ENCODE data around the gene RHOBTB1.

The RHOBTB1 gene

GRCh38 chr10:60820093-60820754 lies 123.8 kb downstream of the RHOBTB1 start:
- no peak for DNase-seq (ENCODE audit: low read depth, low spot score)
